ENCODE measurements around the gene PSMD1.
"Not testable (repeated sequence)": the region's sequence is repeated elsewhere in the genome, so short reads cannot be mapped to it uniquely, and the experiment has no call there.

PSMD1 gene

GRCh38 chr2:231176066-231176465 is 119.4 kb downstream of the PSMD1 start:
- no peak overlapping the region for H3K4me3 ChIP-seq (IDR thresholded peaks at IDR 0.05; ENCODE audit: insufficient read depth, low read depth, low read length)
- H3K27ac ChIP-seq, result no peak overlapping the region
- H3K4me2 ChIP-seq, result no peak overlapping the region
- no peak for TF ChIP-seq CTCF (conservative IDR thresholded peaks at IDR 0.05; ENCODE audit: low read depth, low read length)
- H3K4me1 ChIP-seq (ENCODE audit: low read depth, poor library complexity, severe bottlenecking), result no peaks in the 10 kb centered on the region
- no peak overlapping the region for H3K9ac ChIP-seq
- H3K36me3 ChIP-seq (ENCODE audit: insufficient read depth), result no peaks in the 10 kb centered on the region; the same call in 1 of the 2 replicates
- no peaks in the 10 kb centered on the region for H3K79me2 ChIP-seq (ENCODE audit: insufficient read depth, low read depth)
- H4K20me1 ChIP-seq (ENCODE audit: insufficient read depth), result no peaks in the 10 kb centered on the region
- no peak overlapping the region for H2AFZ ChIP-seq (ENCODE audit: low read depth)
- H3K27me3 ChIP-seq (ENCODE audit: insufficient read depth, low read depth), result no peaks in the 10 kb centered on the region

GRCh38 chr2:231177156-231178025 is 120.7 kb downstream of the PSMD1 start:
- Histone ChIP-seq H3K4me3 (IDR thresholded peaks at IDR 0.05; ENCODE audit: insufficient read depth, low read depth, low read length) (no peak overlapping the region), H3K4me1 (ENCODE audit: low read depth, poor library complexity, severe bottlenecking) (no peaks in the 10 kb centered on the region), H3K4me2 (no peak overlapping the region), H3K79me2 (ENCODE audit: insufficient read depth, low read depth) (no peaks in the 10 kb centered on the region), H3K36me3 (ENCODE audit: insufficient read depth) (no peaks in the 10 kb centered on the region), H2AFZ (ENCODE audit: low read depth) (no peak overlapping the region), H4K20me1 (ENCODE audit: insufficient read depth) (no peaks in the 10 kb centered on the region), H3K27me3 (ENCODE audit: insufficient read depth, low read depth) (no peaks in the 10 kb centered on the region), H3K9ac (no peak overlapping the region), H3K27ac (no peak overlapping the region)
- no peak for TF ChIP-seq CTCF (conservative IDR thresholded peaks at IDR 0.05; ENCODE audit: low read depth, low read length)

GRCh38 chr2:231178805-231179204 is 122.1 kb downstream of the PSMD1 start:
- H3K36me3 ChIP-seq (ENCODE audit: insufficient read depth); H3K27me3 ChIP-seq (ENCODE audit: insufficient read depth, low read depth); H3K9ac ChIP-seq; H3K4me3 ChIP-seq (IDR thresholded peaks at IDR 0.05; ENCODE audit: insufficient read depth, low read depth, low read length); H3K79me2 ChIP-seq (ENCODE audit: insufficient read depth, low read depth); H3K4me2 ChIP-seq; H3K4me1 ChIP-seq (ENCODE audit: low read depth, poor library complexity, severe bottlenecking); H2AFZ ChIP-seq (ENCODE audit: low read depth); H3K27ac ChIP-seq; H4K20me1 ChIP-seq (ENCODE audit: insufficient read depth): not testable (repeated sequence)

GRCh38 chr2:231181860-231182512 is 125.3 kb downstream of the PSMD1 start:
- Histone ChIP-seq H3K4me2 (no peak overlapping the region), H3K4me1 (ENCODE audit: low read depth, poor library complexity, severe bottlenecking) (no peaks in the 10 kb centered on the region), H3K27me3 (ENCODE audit: insufficient read depth, low read depth) (no peaks in the 10 kb centered on the region), H3K79me2 (ENCODE audit: insufficient read depth, low read depth) (no peaks in the 10 kb centered on the region), H3K27ac (no peak overlapping the region), H3K36me3 (ENCODE audit: insufficient read depth) (no peaks in the 10 kb centered on the region), H2AFZ (ENCODE audit: low read depth) (no peak overlapping the region), H4K20me1 (ENCODE audit: insufficient read depth) (no peaks in the 10 kb centered on the region), H3K4me3 (IDR thresholded peaks at IDR 0.05; ENCODE audit: insufficient read depth, low read depth, low read length) (no peak overlapping the region), H3K9ac (no peak overlapping the region)
- TF ChIP-seq CTCF (conservative IDR thresholded peaks at IDR 0.05; ENCODE audit: low read depth, low read length), result no peak

- H3K27me3 ChIP-seq (ENCODE audit: insufficient read depth, low read depth), result no peaks in the 10 kb centered on the region
- H2AFZ ChIP-seq (ENCODE audit: low read depth), result no peak overlapping the region
- H3K4me1 ChIP-seq (ENCODE audit: low read depth, poor library complexity, severe bottlenecking), result no peaks in the 10 kb centered on the region
- no peak overlapping the region for H3K4me2 ChIP-seq
- H3K36me3 ChIP-seq (ENCODE audit: insufficient read depth), result no peaks in the 10 kb centered on the region
- H3K79me2 ChIP-seq (ENCODE audit: insufficient read depth, low read depth), result no peaks in the 10 kb centered on the region
- no peak for TF ChIP-seq CTCF (conservative IDR thresholded peaks at IDR 0.05; ENCODE audit: low read depth, low read length)
- H4K20me1 ChIP-seq (ENCODE audit: insufficient read depth), result no peaks in the 10 kb centered on the region
- H3K9ac ChIP-seq, result no peak overlapping the region
- no peak overlapping the region for H3K4me3 ChIP-seq (IDR thresholded peaks at IDR 0.05; ENCODE audit: insufficient read depth, low read depth, low read length)
- no peak overlapping the region for H3K27ac ChIP-seq
Observed at GRCh38 chr2:231182513-231182899, 125.8 kb downstream of the PSMD1 start.

Data from KMS-11 (cell line).